DMS53 treated with DMSO at 0.1 percent for 48 hours (cell line): ENCODE measurements around the gene MAP1LC3B.

Experiments used
- DNase-seq: peaks from one replicate; lab custom pipeline; 2025; ENCODE audit not compliant: unreplicated experiment; lab: John Stamatoyannopoulos, UW

MAP1LC3B gene

GRCh38 chr16:87426423-87427215, 34.5 kb downstream of the MAP1LC3B start:
- no peak for DNase-seq

GRCh38 chr16:87431926-87432325, 39.8 kb downstream of the MAP1LC3B start:
- DNase-seq, result no peak

GRCh38 chr16:87432330-87432915, 40.3 kb downstream of the MAP1LC3B start:
- no peak for DNase-seq

GRCh38 chr16:87434146-87434667, 42.1 kb downstream of the MAP1LC3B start:
- no peak for DNase-seq

GRCh38 chr16:87435372-87436224, 43.5 kb downstream of the MAP1LC3B start:
- no peak for DNase-seq

- no peak for DNase-seq
These were observed 44.4 kb downstream of the MAP1LC3B start for GRCh38 chr16:87436225-87437172.

GRCh38 chr16:87437327-87437726, 45.2 kb downstream of the MAP1LC3B start:
- no peak for DNase-seq

GRCh38 chr16:87437911-87438610, 45.9 kb downstream of the MAP1LC3B start:
- DNase-seq, result no peak

GRCh38 chr16:87438611-87438985, 46.5 kb downstream of the MAP1LC3B start:
- DNase-seq, result no peak

GRCh38 chr16:87439926-87440325, 47.8 kb downstream of the MAP1LC3B start:
- DNase-seq, result no peak

- no peak for DNase-seq
These were observed 49.9 kb downstream of the MAP1LC3B start for GRCh38 chr16:87441886-87442580.

- no peak for DNase-seq
These were observed 50.4 kb downstream of the MAP1LC3B start for GRCh38 chr16:87442581-87442966.

- no peak for DNase-seq
These were observed 50.9 kb downstream of the MAP1LC3B start for GRCh38 chr16:87443016-87443415.

GRCh38 chr16:87443964-87444363, 51.8 kb downstream of the MAP1LC3B start:
- no peak for DNase-seq

GRCh38 chr16:87445486-87445885, 53.4 kb downstream of the MAP1LC3B start:
- DNase-seq, result no peak

GRCh38 chr16:87446479-87446878, 54.3 kb downstream of the MAP1LC3B start:
- no peak for DNase-seq

GRCh38 chr16:87447323-87447722, 55.2 kb downstream of the MAP1LC3B start:
- no peak for DNase-seq

- no peak for DNase-seq
These were observed 56.7 kb downstream of the MAP1LC3B start for GRCh38 chr16:87448866-87449265.

GRCh38 chr16:87451563-87452210, 59.6 kb downstream of the MAP1LC3B start:
- no peak for DNase-seq
